Endothelial cell of umbilical vein (primary cell): ENCODE measurements around the gene IPPK. TPM values are rescaled to one million over a fixed set of nuclear protein-coding genes. Genes with fewer than 3 reads are reported as not detected.

ENCODE experiments used
- BruUV-seq: library from RNA; stranded (reverse); fragments of 400-500 nt; replicated peaks from 2 replicates; lab custom pipeline; 2021; lab: Mats Ljungman, UMichigan
- CTCF ChIA-PET: fragments of 300-600, 350-600 bp; sonication (Branson Sonifier 250); formaldehyde crosslinking; loops from one replicate; lab custom pipeline; 2021; ENCODE audit warnings: antibody characterized with exemption, inconsistent platforms; lab: Charles Lee
- POLR2A ChIA-PET: fragments of 300-600, 350-600 bp; sonication (Branson Sonifier 250); formaldehyde crosslinking; loops from one replicate; lab custom pipeline; 2021; ENCODE audit warnings: antibody characterized with exemption, inconsistent platforms; lab: Charles Lee
- DNase-seq: peaks from one replicate; pipeline ENCODE4 v3.0.0-alpha.2; 2011; ENCODE audit warnings: low read depth, low spot score
- FAIRE-seq: peaks from 2 replicates; lab custom pipeline; 2011; peaks lifted over from hg19 to GRCh38; lab: Jason Lieb, UNC
- H2AFZ ChIP-seq: 2 replicates; pipeline ENCODE4 v1.6.0; 2012; ENCODE audit warnings: low read depth, low read length, control low read depth, inconsistent platforms
- H3K27ac ChIP-seq: 2 replicates; pipeline ENCODE4 v1.5.1; 2011; ENCODE audit warnings: low read depth, mild to moderate bottlenecking, control low read depth, low read length, moderate library complexity; ENCODE audit not compliant: insufficient read depth
- H3K27me3 ChIP-seq, 2 experiments: 2 replicates each; pipeline versions ENCODE4 v1.6.0 to v1.6.1; 2011; ENCODE audit warnings: low read length in 2 of 2, mixed read lengths in 1 of 2; ENCODE audit not compliant: control insufficient read depth in 2 of 2, insufficient read depth in 2 of 2
- H3K36me3 ChIP-seq, 2 experiments: 2 replicates in 1 of 2; 3 replicates in 1 of 2; pipeline ENCODE4 v1.5.1; 2011; ENCODE audit warnings: low read length in 2 of 2, mild to moderate bottlenecking in 1 of 2, moderate library complexity in 1 of 2; ENCODE audit not compliant: control insufficient read depth in 2 of 2, insufficient read depth in 2 of 2; ENCODE audit errors: extremely low read depth in 1 of 2
- H3K4me1 ChIP-seq: 3 replicates; pipeline ENCODE4 v1.5.1; 2011; ENCODE audit warnings: mild to moderate bottlenecking, low read length; ENCODE audit not compliant: control insufficient read depth, insufficient read depth; ENCODE audit errors: extremely low read depth
- H3K4me2 ChIP-seq: 2 replicates; pipeline ENCODE4 v1.6.1; 2011; ENCODE audit warnings: low read length, control low read depth, mixed read lengths; ENCODE audit not compliant: insufficient read depth
- H3K4me3 ChIP-seq, 3 experiments: fragments of 200-600 bp in 1 of 3; sonication (generic), shearing (Covaris generic) in 1 of 3; replicated peaks in 1 of 3; 2 replicates each; pipeline ENCODE4 v1.5.1; 2011 to 2016; ENCODE audit warnings: control low read depth in 3 of 3, low read length in 3 of 3, mild to moderate bottlenecking in 2 of 3, inconsistent platforms in 1 of 3, low read depth in 1 of 3, moderate library complexity in 1 of 3; ENCODE audit not compliant: insufficient read depth in 1 of 3
- H3K79me2 ChIP-seq: 2 replicates; pipeline ENCODE4 v1.6.0; 2012; ENCODE audit warnings: low read length, inconsistent platforms; ENCODE audit not compliant: control insufficient read depth, insufficient read depth
- H3K9ac ChIP-seq: replicated peaks from 2 replicates; pipeline ENCODE3; 2011; ENCODE audit warnings: low read length, control low read depth; ENCODE audit not compliant: insufficient read depth; ENCODE audit errors: extremely low read depth
- H3K9me1 ChIP-seq: replicated peaks from 3 replicates; pipeline ENCODE4 v1.6.0; 2011; ENCODE audit warnings: mild to moderate bottlenecking, low read length; ENCODE audit not compliant: control insufficient read depth, insufficient read depth; ENCODE audit errors: extremely low read depth
- H3K9me3 ChIP-seq: replicated peaks from 2 replicates; pipeline ENCODE4 v1.5.1; 2012; ENCODE audit warnings: low read length, inconsistent platforms; ENCODE audit not compliant: control insufficient read depth, insufficient read depth
- H4K20me1 ChIP-seq: replicated peaks from 2 replicates; pipeline ENCODE3; 2011; ENCODE audit warnings: mild to moderate bottlenecking, low read length; ENCODE audit not compliant: control insufficient read depth, insufficient read depth; ENCODE audit errors: extremely low read depth
- CTCF ChIP-seq, 2 donors: IDR thresholded peaks; 1 replicate in 1 of 2; 2 replicates in 1 of 2; pipeline ENCODE4 v1.5.1; 2011; ENCODE audit warnings: low read length in 2 of 2, mild to moderate bottlenecking in 2 of 2, moderate library complexity in 2 of 2, control low read depth in 1 of 2, inconsistent platforms in 1 of 2, low read depth in 1 of 2; ENCODE audit not compliant: insufficient read depth in 1 of 2; ENCODE audit errors: extremely low read depth in 1 of 2
- EZH2 ChIP-seq: IDR thresholded peaks from 2 replicates; pipeline ENCODE4 v1.6.1; 2012; ENCODE audit warnings: borderline replicate concordance, low read depth, mild to moderate bottlenecking, moderate library complexity, low read length, inconsistent platforms; ENCODE audit not compliant: severe bottlenecking
- FOS ChIP-seq: IDR thresholded peaks from 2 replicates; pipeline ENCODE4 v1.6.1; 2011; ENCODE audit warnings: mild to moderate bottlenecking, low read length, moderate library complexity, borderline replicate concordance; ENCODE audit not compliant: insufficient read depth
- GATA2 ChIP-seq: IDR thresholded peaks from 2 replicates; pipeline ENCODE4 v1.7.0; 2011; ENCODE audit warnings: low read depth, mild to moderate bottlenecking, moderate library complexity, mixed read lengths, low read length; ENCODE audit not compliant: insufficient read length, insufficient read depth
- JUN ChIP-seq: IDR thresholded peaks from 2 replicates; pipeline ENCODE4 v1.6.1; 2011; ENCODE audit warnings: borderline replicate concordance, low read depth; ENCODE audit not compliant: insufficient read length, insufficient read depth
- MAX ChIP-seq: IDR thresholded peaks from 2 replicates; pipeline ENCODE4 v1.6.1; 2011; ENCODE audit not compliant: insufficient read depth, insufficient read length
- MYC ChIP-seq: IDR thresholded peaks from one replicate; pipeline ENCODE4 v1.6.1; 2011; ENCODE audit warnings: mild to moderate bottlenecking, low read depth, low read length
- POLR2A ChIP-seq: IDR thresholded peaks from 2 replicates; pipeline ENCODE4 v1.6.1; 2012; ENCODE audit warnings: low read depth, mild to moderate bottlenecking, control low read depth, low read length
- POLR2AphosphoS5 ChIP-seq: IDR thresholded peaks from 2 replicates; pipeline ENCODE4 v1.6.1; 2012; ENCODE audit warnings: low read depth, mild to moderate bottlenecking, control low read depth, low read length, moderate library complexity; ENCODE audit not compliant: insufficient read depth
- dilution Hi-C: fragments of 300-500 bp; cut with MboI; formaldehyde crosslinking; loops from one replicate; pipeline ENCODE4 v1.15.0; 2019; ENCODE audit warnings: low sequenced_read_pairs; ENCODE audit not compliant: extremely low pct_ligation_motif_present
- intact Hi-C: fragments of 100-400 bp; cut with micrococcal nuclease; formaldehyde crosslinking; loops from one replicate; pipeline ENCODE4 v1.10.0; 2022
- polyA plus RNA-seq, 4 experiments: library from polyadenylated mRNA; depleted of rRNA in 3 of 4; stranded (reverse) in 3 of 4; unstranded in 1 of 4; fragments of >200 nt; gene quantifications; 2 replicates each; pipeline versions ENCODE4 v1.2.1 to v1.2.3, GENCODE V29; 2011 to 2012; ENCODE audit warnings: missing spikeins in 1 of 4
- total RNA-seq: library from RNA; stranded (reverse); gene quantifications from 2 replicates; pipeline ENCODE4 v1.2.3, GENCODE V29; 2021

IPPK gene
- total and polyA plus RNA-seq, 2 donors (not counting 3 experiments of a cell fraction or from before 2014, with no cell fraction given), result 14.0 to 28.0 TPM

DNA sequence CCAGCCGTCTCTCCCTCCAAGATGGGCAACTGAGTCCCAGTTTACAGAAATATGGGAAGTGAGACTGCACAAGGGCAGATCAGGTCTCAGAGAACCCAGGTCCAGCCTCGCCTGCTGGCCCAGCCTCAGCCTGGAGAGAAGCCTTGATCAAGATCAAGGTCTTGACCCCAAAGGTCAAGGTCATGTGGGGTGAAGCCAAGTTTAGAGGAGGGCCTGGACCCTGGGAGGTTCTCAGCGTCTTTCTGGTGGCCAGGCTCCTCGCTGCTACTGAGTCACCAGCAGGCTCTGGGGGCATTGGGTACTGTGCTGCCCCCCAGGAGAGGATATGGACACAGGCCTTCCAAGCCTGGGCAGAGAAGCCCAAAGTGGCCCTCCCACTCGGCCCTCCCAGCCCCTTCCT lies 8.8 kb downstream of the IPPK start:
- Histone ChIP-seq H2AFZ (no peak overlapping the region), H3K27ac (no peak overlapping the region), H3K36me3 (peaks cover 0 to 4% of the 10 kb centered on the region in 2 experiments), H3K9me1 (no peaks in the 10 kb centered on the region), H3K27me3 (no peaks in the 10 kb centered on the region), H3K4me3 (no peak overlapping the region), H3K4me1 (peaks cover 3% of the 10 kb centered on the region), H3K9ac (no peak overlapping the region), H3K4me2 (no peak overlapping the region), H3K9me3 (no peaks in the 10 kb centered on the region), H3K79me2 (peaks cover 81% of the 10 kb centered on the region), H4K20me1 (no peaks in the 10 kb centered on the region)
- DNase-seq, result no peak
- dilution Hi-C loops, result no loop called here
- ChIA-PET POLR2A (no interaction called here), CTCF (no interaction called here)
- FAIRE-seq, result no peak
- no peak for TF ChIP-seq MAX
- no peak for TF ChIP-seq POLR2A
- TF ChIP-seq MYC, result no peak
- no peak for TF ChIP-seq JUN
- TF ChIP-seq FOS, result no peak
- no peak for TF ChIP-seq EZH2
- TF ChIP-seq GATA2, result no peak
- no peak for TF ChIP-seq CTCF (IDR thresholded peaks at IDR 0.05; ENCODE audit: extremely low read depth in 1 of 2, insufficient read depth in 1 of 2, low read depth in 1 of 2, low read length in 2 of 2)
- no peak for TF ChIP-seq POLR2AphosphoS5
- no TSS peak for BruUV-seq
- intact Hi-C loops, result no loop called here
